Measurements from ENCODE around the gene NSRP1.

The NSRP1 gene

GRCh38 chr17:30161601-30162000, 45.0 kb downstream of the NSRP1 start:
- TF ChIP-seq MAX (IDR thresholded peaks at IDR 0.05; ENCODE audit: low read depth, low read length), result no peak
- TF ChIP-seq MYC (IDR thresholded peaks at IDR 0.05; ENCODE audit: low read depth, low read length), result no peak
- TF ChIP-seq POLR2A (IDR thresholded peaks at IDR 0.05; ENCODE audit: extremely low read depth, insufficient read length), result no peak
- TF ChIP-seq, protein P1, sequence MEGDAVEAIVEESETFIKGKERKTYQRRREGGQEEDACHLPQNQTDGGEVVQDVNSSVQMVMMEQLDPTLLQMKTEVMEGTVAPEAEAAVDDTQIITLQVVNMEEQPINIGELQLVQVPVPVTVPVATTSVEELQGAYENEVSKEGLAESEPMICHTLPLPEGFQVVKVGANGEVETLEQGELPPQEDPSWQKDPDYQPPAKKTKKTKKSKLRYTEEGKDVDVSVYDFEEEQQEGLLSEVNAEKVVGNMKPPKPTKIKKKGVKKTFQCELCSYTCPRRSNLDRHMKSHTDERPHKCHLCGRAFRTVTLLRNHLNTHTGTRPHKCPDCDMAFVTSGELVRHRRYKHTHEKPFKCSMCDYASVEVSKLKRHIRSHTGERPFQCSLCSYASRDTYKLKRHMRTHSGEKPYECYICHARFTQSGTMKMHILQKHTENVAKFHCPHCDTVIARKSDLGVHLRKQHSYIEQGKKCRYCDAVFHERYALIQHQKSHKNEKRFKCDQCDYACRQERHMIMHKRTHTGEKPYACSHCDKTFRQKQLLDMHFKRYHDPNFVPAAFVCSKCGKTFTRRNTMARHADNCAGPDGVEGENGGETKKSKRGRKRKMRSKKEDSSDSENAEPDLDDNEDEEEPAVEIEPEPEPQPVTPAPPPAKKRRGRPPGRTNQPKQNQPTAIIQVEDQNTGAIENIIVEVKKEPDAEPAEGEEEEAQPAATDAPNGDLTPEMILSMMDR (IDR thresholded peaks at IDR 0.05; ENCODE audit: low read depth, low read length), result no peak
- H3K4me3 ChIP-seq (ENCODE audit: low read depth, low read length), result no peak overlapping the region
- DNase-seq (ENCODE audit: low read depth), result no peak

GRCh38 chr17:30164531-30164930, 47.9 kb downstream of the NSRP1 start:
- no peak overlapping the region for H3K4me3 ChIP-seq (ENCODE audit: low read depth, low read length)
- TF ChIP-seq, protein P1 (IDR thresholded peaks at IDR 0.05; ENCODE audit: low read depth, low read length), result no peak
- no peak for TF ChIP-seq MAX (IDR thresholded peaks at IDR 0.05; ENCODE audit: low read depth, low read length)
- TF ChIP-seq POLR2A (IDR thresholded peaks at IDR 0.05; ENCODE audit: extremely low read depth, insufficient read length), result no peak
- TF ChIP-seq MYC (IDR thresholded peaks at IDR 0.05; ENCODE audit: low read depth, low read length), result no peak

DNA sequence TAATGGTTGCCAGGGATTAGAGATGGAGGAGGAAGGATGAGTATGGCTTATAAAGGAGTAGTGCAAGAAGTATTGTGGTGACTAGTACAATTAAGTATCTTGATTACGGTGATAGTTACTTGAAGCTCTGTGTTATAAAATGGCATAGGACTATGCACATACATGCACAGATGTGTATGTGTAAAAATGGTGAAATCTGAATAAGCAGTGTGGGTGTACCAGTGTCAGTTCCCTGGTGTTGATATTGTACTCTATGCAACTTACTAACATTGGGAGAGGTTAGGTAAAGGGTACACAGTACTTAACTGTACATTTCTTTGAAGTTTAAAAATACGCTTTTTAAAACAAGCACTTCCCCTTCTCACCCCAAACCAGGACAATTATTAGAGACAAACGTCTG, 48.5 kb downstream of the NSRP1 start:
- no peak for DNase-seq (ENCODE audit: low read depth)
- TF ChIP-seq MYC (IDR thresholded peaks at IDR 0.05; ENCODE audit: low read depth, low read length), result no peak
- TF ChIP-seq MAX (IDR thresholded peaks at IDR 0.05; ENCODE audit: low read depth, low read length), result no peak
- TF ChIP-seq, protein P1 (IDR thresholded peaks at IDR 0.05; ENCODE audit: low read depth, low read length), result no peak
- TF ChIP-seq POLR2A (IDR thresholded peaks at IDR 0.05; ENCODE audit: extremely low read depth, insufficient read length), result no peak
- H3K4me3 ChIP-seq (ENCODE audit: low read depth, low read length), result no peak overlapping the region

More at GRCh38 chr17:30164531-30164930, 47.9 kb downstream of the NSRP1 start:
- DNase-seq (ENCODE audit: low read depth), result no peak

DNA sequence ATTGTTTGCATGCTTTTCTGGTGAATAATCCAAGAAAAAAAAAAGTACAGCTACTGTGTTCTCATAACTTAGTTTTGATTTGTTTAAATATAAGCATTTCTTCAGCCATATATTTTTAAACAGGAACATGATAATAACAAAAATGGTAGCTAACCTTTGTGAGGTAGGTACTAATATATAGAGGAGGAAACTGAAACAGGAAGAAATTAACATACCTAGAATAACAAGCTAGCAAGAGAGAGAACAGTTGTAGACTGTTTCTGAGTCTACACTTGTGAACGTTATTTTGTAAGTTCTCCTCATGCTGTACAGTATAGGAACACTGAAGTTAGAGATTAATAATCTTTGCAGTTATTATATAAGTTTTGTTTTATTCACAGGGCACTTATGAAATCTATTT, 49.3 kb downstream of the NSRP1 start:
- no peak overlapping the region for H3K4me3 ChIP-seq (ENCODE audit: low read depth, low read length)
- DNase-seq (ENCODE audit: low read depth), result no peak
- TF ChIP-seq MAX (IDR thresholded peaks at IDR 0.05; ENCODE audit: low read depth, low read length) (no peak), POLR2A (IDR thresholded peaks at IDR 0.05; ENCODE audit: extremely low read depth, insufficient read length) (no peak), MYC (IDR thresholded peaks at IDR 0.05; ENCODE audit: low read depth, low read length) (no peak)
- TF ChIP-seq, protein P1 (IDR thresholded peaks at IDR 0.05; ENCODE audit: low read depth, low read length), result no peak

DNA sequence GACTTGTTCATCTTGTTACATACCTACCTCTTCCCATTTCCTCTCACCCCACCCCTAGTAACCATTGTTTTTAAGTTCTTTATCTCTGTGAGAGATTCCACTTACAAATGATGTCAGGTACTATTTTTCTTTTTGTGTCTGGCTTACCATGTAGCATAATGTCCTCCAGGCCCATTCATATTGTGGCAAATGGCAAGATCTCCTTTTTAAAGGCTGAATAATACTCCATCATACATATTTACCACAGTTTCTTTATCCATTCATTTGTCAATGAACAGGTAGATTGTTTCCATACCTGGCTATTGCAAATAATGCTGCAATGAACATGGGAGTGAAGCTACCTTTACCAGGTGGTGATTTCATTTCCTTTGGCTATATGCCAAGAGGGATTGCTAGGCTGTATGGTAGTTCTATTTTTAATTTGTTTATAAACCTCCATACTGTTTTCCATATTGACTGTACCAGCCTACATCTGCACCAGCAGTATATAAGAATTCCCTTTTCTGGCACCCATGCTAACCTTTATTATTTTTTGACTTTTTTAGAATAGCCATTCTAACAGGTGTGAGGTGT, 53.9 kb downstream of the NSRP1 start:
- TF ChIP-seq POLR2A (IDR thresholded peaks at IDR 0.05; ENCODE audit: extremely low read depth, insufficient read length), result no peak
- DNase-seq (ENCODE audit: low read depth), result no peak
- H3K4me3 ChIP-seq (ENCODE audit: low read depth, low read length), result no peak overlapping the region

DNA sequence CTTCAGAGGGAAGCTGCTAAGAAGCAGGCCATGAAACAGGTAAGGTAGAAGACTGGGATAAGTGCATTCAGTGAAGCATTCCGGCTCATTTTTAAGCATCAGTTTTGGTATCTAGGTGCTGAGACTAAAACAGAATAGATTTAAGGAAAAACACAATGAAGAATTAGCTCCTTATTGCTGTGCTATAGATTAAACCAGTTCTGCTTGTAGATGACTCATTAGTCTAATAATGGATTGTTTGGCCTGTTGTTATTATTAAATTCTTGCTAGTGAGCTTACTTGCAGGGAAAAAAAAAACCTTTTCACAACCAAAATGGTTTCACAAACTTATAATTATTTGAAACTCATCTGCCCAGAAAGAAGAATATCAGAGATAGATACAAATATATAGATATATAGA, 55.9 kb downstream of the NSRP1 start:
- no peak for DNase-seq (ENCODE audit: low read depth)
- TF ChIP-seq, protein P1 (IDR thresholded peaks at IDR 0.05; ENCODE audit: low read depth, low read length), result no peak
- no peak for TF ChIP-seq MAX (IDR thresholded peaks at IDR 0.05; ENCODE audit: low read depth, low read length)
- no peak for TF ChIP-seq MYC (IDR thresholded peaks at IDR 0.05; ENCODE audit: low read depth, low read length)
- TF ChIP-seq POLR2A (IDR thresholded peaks at IDR 0.05; ENCODE audit: extremely low read depth, insufficient read length), result no peak
- no peak overlapping the region for H3K4me3 ChIP-seq (ENCODE audit: low read depth, low read length)
